ENCODE measurements around the gene STAMBP.

DNA sequence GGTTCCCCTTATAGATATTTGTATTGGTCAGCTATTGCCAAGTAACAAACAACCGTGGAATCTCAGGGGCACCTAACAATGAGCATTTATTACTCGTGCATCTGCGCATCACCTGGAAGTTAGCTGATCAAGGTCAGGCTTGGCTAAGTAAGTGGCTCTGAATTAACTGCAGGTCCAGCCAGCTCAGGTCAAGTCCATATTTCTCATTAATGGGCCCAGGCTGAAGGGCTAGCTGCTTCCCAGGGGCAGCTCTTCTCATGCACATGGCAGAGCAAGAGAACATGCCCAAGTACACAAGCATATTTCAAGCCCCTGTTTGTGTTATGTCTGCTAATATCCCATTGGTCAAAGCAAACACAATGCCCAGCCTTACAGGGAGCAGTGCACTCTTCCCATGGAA lies 90.1 kb downstream of the STAMBP start:
- TF ChIP-seq, protein P1, sequence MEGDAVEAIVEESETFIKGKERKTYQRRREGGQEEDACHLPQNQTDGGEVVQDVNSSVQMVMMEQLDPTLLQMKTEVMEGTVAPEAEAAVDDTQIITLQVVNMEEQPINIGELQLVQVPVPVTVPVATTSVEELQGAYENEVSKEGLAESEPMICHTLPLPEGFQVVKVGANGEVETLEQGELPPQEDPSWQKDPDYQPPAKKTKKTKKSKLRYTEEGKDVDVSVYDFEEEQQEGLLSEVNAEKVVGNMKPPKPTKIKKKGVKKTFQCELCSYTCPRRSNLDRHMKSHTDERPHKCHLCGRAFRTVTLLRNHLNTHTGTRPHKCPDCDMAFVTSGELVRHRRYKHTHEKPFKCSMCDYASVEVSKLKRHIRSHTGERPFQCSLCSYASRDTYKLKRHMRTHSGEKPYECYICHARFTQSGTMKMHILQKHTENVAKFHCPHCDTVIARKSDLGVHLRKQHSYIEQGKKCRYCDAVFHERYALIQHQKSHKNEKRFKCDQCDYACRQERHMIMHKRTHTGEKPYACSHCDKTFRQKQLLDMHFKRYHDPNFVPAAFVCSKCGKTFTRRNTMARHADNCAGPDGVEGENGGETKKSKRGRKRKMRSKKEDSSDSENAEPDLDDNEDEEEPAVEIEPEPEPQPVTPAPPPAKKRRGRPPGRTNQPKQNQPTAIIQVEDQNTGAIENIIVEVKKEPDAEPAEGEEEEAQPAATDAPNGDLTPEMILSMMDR (IDR thresholded peaks at IDR 0.05; ENCODE audit: extremely low read depth in 1 of 2, insufficient read depth in 1 of 2, low read depth in 1 of 2, low read length in 2 of 2): no peak
- no peak for TF ChIP-seq EZH2 (IDR thresholded peaks at IDR 0.05; ENCODE audit: borderline replicate concordance, low read depth, low read length, severe bottlenecking)
- TF ChIP-seq JUN (IDR thresholded peaks at IDR 0.05; ENCODE audit: borderline replicate concordance, insufficient read depth, insufficient read length, low read depth): no peak
- TF ChIP-seq POLR2AphosphoS5 (IDR thresholded peaks at IDR 0.05; ENCODE audit: insufficient read depth, low read depth, low read length): no peak
- no peak for TF ChIP-seq POLR2A (IDR thresholded peaks at IDR 0.05; ENCODE audit: low read depth, low read length)
- TF ChIP-seq, protein P2, sequence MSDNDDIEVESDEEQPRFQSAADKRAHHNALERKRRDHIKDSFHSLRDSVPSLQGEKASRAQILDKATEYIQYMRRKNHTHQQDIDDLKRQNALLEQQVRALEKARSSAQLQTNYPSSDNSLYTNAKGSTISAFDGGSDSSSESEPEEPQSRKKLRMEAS (IDR thresholded peaks at IDR 0.05; ENCODE audit: insufficient read depth, insufficient read length): no peak
- no peak for TF ChIP-seq FOS (IDR thresholded peaks at IDR 0.05; ENCODE audit: borderline replicate concordance, insufficient read depth, low read length)
